OCI-LY7 (cell line): ENCODE data around the gene DROSHA. TPM values are rescaled to one million over a fixed set of nuclear protein-coding genes. Genes with fewer than 3 reads are reported as not detected.

Source experiments
- BruUV-seq: library from RNA; stranded (reverse); fragments of 400-500 nt; replicated peaks from 2 replicates; lab custom pipeline; 2021; lab: Mats Ljungman, UMichigan
- CTCF ChIA-PET: fragments of 300-600 bp; sonication (Branson Sonifier 250); formaldehyde crosslinking; loops from one replicate; lab custom pipeline; 2022; ENCODE audit warnings: antibody characterized with exemption; ENCODE audit not compliant: unreplicated experiment; lab: Charles Lee
- POLR2A ChIA-PET: fragments of 300-600 bp; sonication (Branson Sonifier 250); formaldehyde crosslinking; loops from one replicate; lab custom pipeline; 2022; ENCODE audit warnings: antibody characterized with exemption; lab: Charles Lee
- DNase-seq: peaks from one replicate; pipeline ENCODE4 v3.0.0-alpha.2; 2015; ENCODE audit warnings: low spot score
- H2AFZ ChIP-seq: fragments of 200-600 bp; sonication (generic), shearing (Covaris generic); 2 replicates; pipeline ENCODE4 v1.6.1; 2014; ENCODE audit warnings: mild to moderate bottlenecking, antibody characterized with exemption, low read length, moderate library complexity
- H3K27ac ChIP-seq: fragments of 200-600 bp; sonication (generic); 2 replicates; pipeline ENCODE4 v1.5.1; 2014; ENCODE audit warnings: mixed run types, low read depth, mild to moderate bottlenecking, moderate library complexity, low read length, inconsistent platforms; ENCODE audit not compliant: poor library complexity, severe bottlenecking
- H3K36me3 ChIP-seq: fragments of 200-600 bp; sonication (generic); 2 replicates; pipeline ENCODE4 v1.6.1; 2014; ENCODE audit warnings: mild to moderate bottlenecking, antibody characterized with exemption, low read length, moderate library complexity, mixed read lengths; ENCODE audit not compliant: insufficient read depth
- H3K4me1 ChIP-seq: fragments of 200-600 bp; sonication (generic); 2 replicates; pipeline ENCODE4 v1.5.1; 2014; ENCODE audit warnings: mild to moderate bottlenecking, low read length; ENCODE audit not compliant: insufficient read depth, poor library complexity, severe bottlenecking
- H3K4me2 ChIP-seq: fragments of 200-600 bp; sonication (generic); 2 replicates; pipeline ENCODE4 v1.6.1; 2014; ENCODE audit warnings: mild to moderate bottlenecking, low read length
- H3K4me3 ChIP-seq: fragments of 200-600 bp; sonication (generic); 2 replicates; pipeline ENCODE4 v1.5.1; 2014; ENCODE audit warnings: mild to moderate bottlenecking, low read depth, low read length; ENCODE audit not compliant: poor library complexity, severe bottlenecking
- H3K79me2 ChIP-seq: fragments of 200-600 bp; sonication (generic); 2 replicates; pipeline ENCODE4 v1.6.1; 2016; ENCODE audit warnings: low read depth, mild to moderate bottlenecking, low read length, moderate library complexity, mixed read lengths; ENCODE audit not compliant: insufficient read depth
- H3K9me2 ChIP-seq: fragments of 200-600 bp; sonication (generic); 2 replicates; pipeline ENCODE4 v1.6.1; 2016; ENCODE audit warnings: mild to moderate bottlenecking, low read length, mixed read lengths; ENCODE audit not compliant: insufficient read depth
- H3K9me3 ChIP-seq: fragments of 200-600 bp; sonication (generic); 2 replicates; pipeline ENCODE4 v1.6.1; 2014; ENCODE audit warnings: mild to moderate bottlenecking, mixed run types, low read length, mixed read lengths
- H4K20me1 ChIP-seq: fragments of 200-600 bp; sonication (generic); 2 replicates; pipeline ENCODE4 v1.6.1; 2014; ENCODE audit warnings: mild to moderate bottlenecking, antibody characterized with exemption, low read length, moderate library complexity, mixed read lengths; ENCODE audit not compliant: insufficient read depth
- CTCF ChIP-seq: fragments of 200-600 bp; sonication (generic); conservative IDR thresholded peaks from 2 replicates; pipeline ENCODE4 v1.5.1; 2014; ENCODE audit warnings: mild to moderate bottlenecking, antibody characterized with exemption, low read length, moderate library complexity, mixed read lengths
- EZH2phosphoT487 ChIP-seq: fragments of 200-600 bp; sonication (generic); IDR thresholded peaks from 2 replicates; pipeline ENCODE4 v1.6.1; 2018; ENCODE audit warnings: low read depth, borderline replicate concordance, mild to moderate bottlenecking, mixed run types, antibody characterized with exemption, low read length, moderate library complexity, mixed read lengths
- intact Hi-C: fragments of 100-400 bp; cut with micrococcal nuclease; formaldehyde crosslinking; loops from one replicate; pipeline ENCODE4 v1.10.0; 2022; ENCODE audit not compliant: unreplicated experiment
- total RNA-seq, 2 experiments: library from RNA; depleted of rRNA in 1 of 2; stranded (reverse); fragments of >200 nt in 1 of 2; shearing (Covaris generic) in 1 of 2; gene quantifications; 2 replicates each; pipeline ENCODE4 v1.2.3, GENCODE V29; 2014 to 2022

DROSHA gene
- total RNA-seq, 2 experiments from 2014 or later: 56.3 to 92.8 TPM

- intact Hi-C loops: no loop called here
- Histone ChIP-seq H3K9me2 (no peaks in the 10 kb centered on the region), H3K4me1 (no peaks in the 10 kb centered on the region), H3K4me3 (no peak overlapping the region), H4K20me1 (no peaks in the 10 kb centered on the region), H3K9me3 (no peaks in the 10 kb centered on the region), H3K4me2 (no peak overlapping the region), H3K36me3 (no peaks in the 10 kb centered on the region), H3K79me2 (no peaks in the 10 kb centered on the region), H2AFZ (no peak overlapping the region), H3K27ac (no peak overlapping the region)
- no TSS peak for BruUV-seq
- DNase-seq: no peak
- POLR2A ChIA-PET: no interaction called here
- CTCF ChIA-PET: no interaction called here
- TF ChIP-seq EZH2phosphoT487 (no peak), CTCF (no peak)
Observed at GRCh38 chr5:31577438-31577837, 45.5 kb upstream of the DROSHA start.

- Histone ChIP-seq H2AFZ (no peak overlapping the region), H3K9me3 (no peaks in the 10 kb centered on the region), H3K4me1 (no peaks in the 10 kb centered on the region), H3K36me3 (no peaks in the 10 kb centered on the region), H3K27ac (no peak overlapping the region), H3K4me2 (no peak overlapping the region), H3K9me2 (no peaks in the 10 kb centered on the region), H4K20me1 (no peaks in the 10 kb centered on the region), H3K79me2 (no peaks in the 10 kb centered on the region), H3K4me3 (no peak overlapping the region)
- intact Hi-C loops: no loop called here
- CTCF ChIA-PET: interaction anchor here (0.5 kb wide), 1 partner anchor 205 kb away, joined by 15 read pairs; no protein-coding TSS in a partner anchor
- BruUV-seq: no TSS peak
- TF ChIP-seq CTCF (no peak), EZH2phosphoT487 (no peak)
- no peak for DNase-seq
- POLR2A ChIA-PET: interaction anchor here (0.6 kb wide), 1 partner anchor 13 kb away, joined by 7 read pairs; no protein-coding TSS in a partner anchor
Observed at GRCh38 chr5:31574772-31575171, 42.9 kb upstream of the DROSHA start.

GRCh38 chr5:31573494-31574142 is 41.7 kb upstream of the DROSHA start:
- TF ChIP-seq EZH2phosphoT487 (no peak), CTCF (no peak)
- Histone ChIP-seq H3K27ac (no peak overlapping the region), H3K4me3 (no peak overlapping the region), H3K4me1 (no peaks in the 10 kb centered on the region), H3K79me2 (no peaks in the 10 kb centered on the region), H3K4me2 (no peak overlapping the region), H4K20me1 (no peaks in the 10 kb centered on the region), H3K36me3 (no peaks in the 10 kb centered on the region), H2AFZ (no peak overlapping the region), H3K9me2 (no peaks in the 10 kb centered on the region), H3K9me3 (no peaks in the 10 kb centered on the region)
- no peak for DNase-seq
- ChIA-PET CTCF (no interaction called here), POLR2A (no interaction called here)
- BruUV-seq: no TSS peak
- intact Hi-C loops: no loop called here
